22Rv1 (cell line): Measurements from ENCODE around the gene TRIM38.

Source experiments
- ZFX ChIP-seq: fragments of 450-650 bp; IDR thresholded peaks from 2 replicates; pipeline ENCODE4 v1.6.1; 2017; ENCODE audit warnings: antibody characterized with exemption, borderline replicate concordance
- TF ChIP-seq, protein P1 (sequence below): fragments of 450-650 bp; IDR thresholded peaks from 2 replicates; pipeline ENCODE4 v1.5.1; 2017; ENCODE audit warnings: mild to moderate bottlenecking

GRCh38 chr6:25991785-25992412 lies 29.3 kb downstream of the TRIM38 start:
- TF ChIP-seq, protein P1, sequence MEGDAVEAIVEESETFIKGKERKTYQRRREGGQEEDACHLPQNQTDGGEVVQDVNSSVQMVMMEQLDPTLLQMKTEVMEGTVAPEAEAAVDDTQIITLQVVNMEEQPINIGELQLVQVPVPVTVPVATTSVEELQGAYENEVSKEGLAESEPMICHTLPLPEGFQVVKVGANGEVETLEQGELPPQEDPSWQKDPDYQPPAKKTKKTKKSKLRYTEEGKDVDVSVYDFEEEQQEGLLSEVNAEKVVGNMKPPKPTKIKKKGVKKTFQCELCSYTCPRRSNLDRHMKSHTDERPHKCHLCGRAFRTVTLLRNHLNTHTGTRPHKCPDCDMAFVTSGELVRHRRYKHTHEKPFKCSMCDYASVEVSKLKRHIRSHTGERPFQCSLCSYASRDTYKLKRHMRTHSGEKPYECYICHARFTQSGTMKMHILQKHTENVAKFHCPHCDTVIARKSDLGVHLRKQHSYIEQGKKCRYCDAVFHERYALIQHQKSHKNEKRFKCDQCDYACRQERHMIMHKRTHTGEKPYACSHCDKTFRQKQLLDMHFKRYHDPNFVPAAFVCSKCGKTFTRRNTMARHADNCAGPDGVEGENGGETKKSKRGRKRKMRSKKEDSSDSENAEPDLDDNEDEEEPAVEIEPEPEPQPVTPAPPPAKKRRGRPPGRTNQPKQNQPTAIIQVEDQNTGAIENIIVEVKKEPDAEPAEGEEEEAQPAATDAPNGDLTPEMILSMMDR: no peak
- no peak for TF ChIP-seq ZFX
